ENCODE measurements around the gene SRGAP3.

GRCh38 chr3:9216736-9217135 lies 32.7 kb downstream of the SRGAP3 start:
- TF ChIP-seq POLR2AphosphoS5 (IDR thresholded peaks at IDR 0.05): peak in 2 of 3 donors; percentile 33 to 34
- TF ChIP-seq, protein P1, sequence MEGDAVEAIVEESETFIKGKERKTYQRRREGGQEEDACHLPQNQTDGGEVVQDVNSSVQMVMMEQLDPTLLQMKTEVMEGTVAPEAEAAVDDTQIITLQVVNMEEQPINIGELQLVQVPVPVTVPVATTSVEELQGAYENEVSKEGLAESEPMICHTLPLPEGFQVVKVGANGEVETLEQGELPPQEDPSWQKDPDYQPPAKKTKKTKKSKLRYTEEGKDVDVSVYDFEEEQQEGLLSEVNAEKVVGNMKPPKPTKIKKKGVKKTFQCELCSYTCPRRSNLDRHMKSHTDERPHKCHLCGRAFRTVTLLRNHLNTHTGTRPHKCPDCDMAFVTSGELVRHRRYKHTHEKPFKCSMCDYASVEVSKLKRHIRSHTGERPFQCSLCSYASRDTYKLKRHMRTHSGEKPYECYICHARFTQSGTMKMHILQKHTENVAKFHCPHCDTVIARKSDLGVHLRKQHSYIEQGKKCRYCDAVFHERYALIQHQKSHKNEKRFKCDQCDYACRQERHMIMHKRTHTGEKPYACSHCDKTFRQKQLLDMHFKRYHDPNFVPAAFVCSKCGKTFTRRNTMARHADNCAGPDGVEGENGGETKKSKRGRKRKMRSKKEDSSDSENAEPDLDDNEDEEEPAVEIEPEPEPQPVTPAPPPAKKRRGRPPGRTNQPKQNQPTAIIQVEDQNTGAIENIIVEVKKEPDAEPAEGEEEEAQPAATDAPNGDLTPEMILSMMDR (IDR thresholded peaks at IDR 0.05): no peak
